Psoas muscle (tissue), 8 donors: Measurements from ENCODE around the gene ZNF699. TPM values are rescaled to one million over a fixed set of nuclear protein-coding genes. Genes with fewer than 3 reads are reported as not detected.
"Not testable (repeated sequence)": the region's sequence is repeated elsewhere in the genome, so short reads cannot be mapped to it uniquely, and the experiment has no call there.

Experiments
- ATAC-seq, 4 donors: fragments of 200-7000 bp; cut with Tn5 transposase; one replicate each; pipeline ENCODE4 v1.9.1; 2020; ENCODE audit warnings: moderate library complexity in 3 of 4, mild to moderate bottlenecking in 2 of 4
- DNase-seq, 2 donors: peaks; one replicate each; pipeline ENCODE4 v3.0.0-alpha.2; 2020
- H3K27ac ChIP-seq: fragments of 200-600 bp; one replicate; pipeline ENCODE4 v1.8.0; 2022
- H3K27me3 ChIP-seq, 3 donors: fragments of 200-600 bp in 1 of 3; one replicate each; pipeline versions ENCODE4 v1.6.1 to v1.8.0; 2013 to 2022; ENCODE audit warnings: low read length in 2 of 3, mild to moderate bottlenecking in 2 of 3, moderate library complexity in 1 of 3; ENCODE audit not compliant: insufficient read depth in 3 of 3
- H3K36me3 ChIP-seq, 2 donors: fragments of 200-600 bp in 1 of 2; one replicate each; pipeline versions ENCODE4 v1.6.1 to v1.8.0; 2013 to 2022; ENCODE audit warnings: low read depth in 1 of 2, mild to moderate bottlenecking in 1 of 2, moderate library complexity in 1 of 2; ENCODE audit not compliant: insufficient read depth in 1 of 2
- H3K4me1 ChIP-seq: fragments of 200-600 bp; one replicate; pipeline ENCODE4 v1.8.0; 2022
- H3K4me3 ChIP-seq: fragments of 200-600 bp; one replicate; pipeline ENCODE4 v1.8.0; 2022; ENCODE audit warnings: mild to moderate bottlenecking
- H3K9me3 ChIP-seq: fragments of 200-600 bp; one replicate; pipeline ENCODE4 v1.8.0; 2022
- CTCF ChIP-seq: fragments of 200-600 bp; IDR thresholded peaks from one replicate; pipeline ENCODE4 v1.8.0; 2022; ENCODE audit warnings: antibody characterized with exemption
- WGBS, 3 donors: extraction: QIAGEN DNeasy Blood & Tissue Kit; methylation state at CpG; one replicate each; pipeline versions ENCODE4 v1.1.6 to v1.1.7; 2013; 5-methylcytosine and 5-hydroxymethylcytosine counted together
- intact Hi-C, 2 donors: fragments of 100-400 bp; cut with DNase I; formaldehyde crosslinking; loops; one replicate each; pipeline versions ENCODE4 v1.11.0 to v1.14.2; 2022
- polyA plus RNA-seq, 3 donors: library from polyadenylated mRNA; stranded (reverse); fragments of 200-250 nt; gene quantifications; one replicate each; pipeline ENCODE4 v1.2.3, GENCODE V29; 2013
- total RNA-seq, 4 donors: library from RNA; stranded (reverse); fragmentation: NEBNext Ultra II Directional in 2 of 4; extraction: Animal tissue kit (Norgen Biotek cat#: 25700) in 2 of 4; gene quantifications; one replicate each; pipeline versions ENCODE4 v1.2.1 to v1.2.4, GENCODE V29; 2021 to 2023
- donor health status: healthy with polysubstance abuse.
- donor health status: DM: no; HTN: no; CAD: no; lungs with moderate emphysema.
- donor health status: Bipolar disorder and iron deficiency.
- donor health status: healthy.
- donor health status: DM: yes; HTN: yes; CAD: no.
- donor health status: DM: no; HTN: no; CAD: no.
- donor health status: DM: no; HTN: no; CAD: no.
- donor health status: DM: yes; HTN: yes; CAD: no.

ZNF699 gene
- total and polyA plus RNA-seq, 7 donors, result 0.15 to 2.9 (median 1.8) TPM

GRCh38 chr19:9306443-9306842 is 3.2 kb downstream of the ZNF699 start:
- Histone ChIP-seq H3K27me3 (no peaks in the 10 kb centered on the region), H3K4me1 (peaks cover 10% of the 10 kb centered on the region), H3K27ac (no peak overlapping the region), H3K36me3 (peaks cover 12 to 41% of the 10 kb centered on the region in 2 donors), H3K4me3 (no peak overlapping the region), H3K9me3 (peaks cover 23% of the 10 kb centered on the region)
- ATAC-seq, result no peak
- TF ChIP-seq CTCF, result no peak
- intact Hi-C loops, result no loop called here
- no peak for DNase-seq
- 94 to 96% (median 96%) methylated on average over 1 of the region's 1 CpG for WGBS, 3 donors

GRCh38 chr19:9296336-9296735 is 13.3 kb downstream of the ZNF699 start:
- peaks cover 78% of the 10 kb centered on the region for H3K9me3 ChIP-seq
- 91 to 98% (median 92%) methylated on average over 2 of the region's 2 CpGs for WGBS, 3 donors
- no peak overlapping the region for H3K27ac ChIP-seq
- intact Hi-C loops, result no loop called here
- DNase-seq (no peak), ATAC-seq (no peak)
- peaks cover 34 to 77% of the 10 kb centered on the region in 2 donors for H3K36me3 ChIP-seq
- H3K27me3 ChIP-seq, result no peaks in the 10 kb centered on the region
- no peaks in the 10 kb centered on the region for H3K4me1 ChIP-seq
- no peak for TF ChIP-seq CTCF
- no peak overlapping the region for H3K4me3 ChIP-seq

- H3K27ac ChIP-seq, result no peak overlapping the region
- no peak overlapping the region for H3K4me3 ChIP-seq
- WGBS, 3 donors, result 92 to 96% (median 95%) methylated on average over 4 of the region's 4 CpGs
- no peak for TF ChIP-seq CTCF
- no peaks in the 10 kb centered on the region for H3K27me3 ChIP-seq
- no peaks in the 10 kb centered on the region for H3K4me1 ChIP-seq
- ATAC-seq (no peak), DNase-seq (no peak)
- H3K9me3 ChIP-seq, result peaks cover 83% of the 10 kb centered on the region
- H3K36me3 ChIP-seq, result peaks cover 28 to 68% of the 10 kb centered on the region in 2 donors
- intact Hi-C loops, result no loop called here
These were observed 14.2 kb downstream of the ZNF699 start for GRCh38 chr19:9295411-9295849.

- Histone ChIP-seq H3K27ac (no peak overlapping the region), H3K27me3 (no peaks in the 10 kb centered on the region), H3K9me3 (peaks cover 66% of the 10 kb centered on the region), H3K4me3 (no peak overlapping the region), H3K4me1 (no peaks in the 10 kb centered on the region), H3K36me3 (peaks cover 3 to 10% of the 10 kb centered on the region in 2 donors)
- DNase-seq (no peak), ATAC-seq (no peak)
- intact Hi-C loops, result no loop called here
- TF ChIP-seq CTCF, result no peak
- WGBS, 3 donors, result 94 to 97% (median 94%) methylated on average over 2 of the region's 2 CpGs
These were observed 20.3 kb downstream of the ZNF699 start for GRCh38 chr19:9289231-9289884.

- WGBS, 3 donors, result 10 to 18% (median 14%) methylated on average over 21 to 38 of the region's 38 CpGs
- H3K27me3 ChIP-seq, H3K4me3 ChIP-seq, ATAC-seq, intact Hi-C loops, H3K27ac ChIP-seq, DNase-seq, H3K4me1 ChIP-seq, H3K36me3 ChIP-seq: not testable (repeated sequence)
- peaks cover 18% of the 10 kb centered on the region for H3K9me3 ChIP-seq
These were observed 26.2 kb downstream of the ZNF699 start for GRCh38 chr19:9283485-9283884.
